Stimulated activated naive CD8-positive, alpha-beta T cell treated with anti-CD3 and anti-CD28 coated beads, Interleukin-15, Interleukin-2, amounts not matched to agents 100 U/mL and 50 U/mL, for 24 hours (primary cell): ENCODE results near the gene HIP1R.

Experiments used
- ATAC-seq: fragments of 150-1000 bp; cut with Tn5 transposase; one replicate; pipeline ENCODE4 v1.10.0; 2021
- DNase-seq: peaks from one replicate; pipeline ENCODE4 v3.0.0; 2021

Gene HIP1R

GRCh38 chr12:122830517-122831214, 4.6 kb upstream of the HIP1R start:
- DNase-seq: no peak
- ATAC-seq: no peak

- DNase-seq (peak; percentile 26), ATAC-seq (no peak)
Measured at GRCh38 chr12:122834104-122834920, 945 bp upstream of the HIP1R start.

- peak; percentile 48 for DNase-seq
- peak; percentile 57 for ATAC-seq
Measured at GRCh38 chr12:122835750-122836026, 431 bp downstream of the HIP1R start.

- peak; percentile 75 for ATAC-seq
- DNase-seq: peak; percentile 56
Measured at GRCh38 chr12:122836027-122836921, 1.0 kb downstream of the HIP1R start.

- ATAC-seq (no peak), DNase-seq (no peak)
Measured at GRCh38 chr12:122837306-122838265, 2.3 kb downstream of the HIP1R start.

GRCh38 chr12:122838841-122839240, 3.6 kb downstream of the HIP1R start:
- no peak for DNase-seq
- ATAC-seq: no peak

- no peak for ATAC-seq
Measured at GRCh38 chr12:122839907-122840554, 4.8 kb downstream of the HIP1R start.

GRCh38 chr12:122840580-122841513, 5.6 kb downstream of the HIP1R start:
- no peak for DNase-seq

More at GRCh38 chr12:122839907-122840554, 4.8 kb downstream of the HIP1R start:
- DNase-seq: no peak

GRCh38 chr12:122841544-122842321, 6.5 kb downstream of the HIP1R start:
- DNase-seq (no peak), ATAC-seq (no peak)

More at GRCh38 chr12:122840580-122841513, 5.6 kb downstream of the HIP1R start:
- ATAC-seq: no peak

GRCh38 chr12:122842505-122843405, 7.5 kb downstream of the HIP1R start:
- DNase-seq (no peak), ATAC-seq (no peak)

GRCh38 chr12:122843455-122843854, 8.2 kb downstream of the HIP1R start:
- ATAC-seq: no peak
- DNase-seq: no peak

- DNase-seq (no peak), ATAC-seq (no peak)
Measured at GRCh38 chr12:122844366-122844971, 9.2 kb downstream of the HIP1R start.

- ATAC-seq: no peak
Measured at GRCh38 chr12:122845041-122845864, 10.0 kb downstream of the HIP1R start.

GRCh38 chr12:122845865-122846621, 10.8 kb downstream of the HIP1R start:
- no peak for DNase-seq
- no peak for ATAC-seq

More at GRCh38 chr12:122845041-122845864, 10.0 kb downstream of the HIP1R start:
- DNase-seq: no peak

GRCh38 chr12:122846622-122847515, 11.6 kb downstream of the HIP1R start:
- ATAC-seq (no peak), DNase-seq (no peak)
